Neural progenitor cell (in vitro differentiated cells): Measurements from ENCODE around the gene ITGB8.

Source experiments
- EZH2 ChIP-seq: fragments of 200-600 bp; sonication (generic); IDR thresholded peaks from 2 replicates; pipeline ENCODE4 v1.6.1; 2017; ENCODE audit warnings: antibody characterized with exemption, mild to moderate bottlenecking, moderate library complexity
- TF ChIP-seq, protein P1 (sequence below): fragments of 200-600 bp; sonication (generic); IDR thresholded peaks from 2 replicates; pipeline ENCODE4 v1.5.1; 2017; ENCODE audit warnings: antibody characterized with exemption, mild to moderate bottlenecking

DNA sequence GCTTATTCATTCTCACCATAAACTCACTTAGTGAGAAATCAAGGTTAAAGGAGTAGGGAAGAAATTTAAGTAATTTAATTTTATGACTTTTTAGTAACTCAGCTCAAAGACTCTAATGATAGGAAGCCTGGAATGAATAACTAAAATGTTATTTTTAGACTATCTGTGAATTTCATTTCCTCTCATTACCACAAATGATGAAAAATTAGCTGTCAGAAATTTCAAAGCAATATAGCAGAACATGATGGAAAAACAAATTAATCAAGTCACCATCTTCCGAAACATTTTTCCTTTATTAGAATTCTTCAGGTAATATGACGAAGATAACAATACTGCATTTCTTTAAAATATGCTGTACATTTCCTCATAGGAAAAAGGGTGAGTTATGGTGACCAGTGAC is 2.7 kb upstream of the ITGB8 start:
- TF ChIP-seq, protein P1, sequence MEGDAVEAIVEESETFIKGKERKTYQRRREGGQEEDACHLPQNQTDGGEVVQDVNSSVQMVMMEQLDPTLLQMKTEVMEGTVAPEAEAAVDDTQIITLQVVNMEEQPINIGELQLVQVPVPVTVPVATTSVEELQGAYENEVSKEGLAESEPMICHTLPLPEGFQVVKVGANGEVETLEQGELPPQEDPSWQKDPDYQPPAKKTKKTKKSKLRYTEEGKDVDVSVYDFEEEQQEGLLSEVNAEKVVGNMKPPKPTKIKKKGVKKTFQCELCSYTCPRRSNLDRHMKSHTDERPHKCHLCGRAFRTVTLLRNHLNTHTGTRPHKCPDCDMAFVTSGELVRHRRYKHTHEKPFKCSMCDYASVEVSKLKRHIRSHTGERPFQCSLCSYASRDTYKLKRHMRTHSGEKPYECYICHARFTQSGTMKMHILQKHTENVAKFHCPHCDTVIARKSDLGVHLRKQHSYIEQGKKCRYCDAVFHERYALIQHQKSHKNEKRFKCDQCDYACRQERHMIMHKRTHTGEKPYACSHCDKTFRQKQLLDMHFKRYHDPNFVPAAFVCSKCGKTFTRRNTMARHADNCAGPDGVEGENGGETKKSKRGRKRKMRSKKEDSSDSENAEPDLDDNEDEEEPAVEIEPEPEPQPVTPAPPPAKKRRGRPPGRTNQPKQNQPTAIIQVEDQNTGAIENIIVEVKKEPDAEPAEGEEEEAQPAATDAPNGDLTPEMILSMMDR = no peak
- no peak for TF ChIP-seq EZH2
